SK-N-SH treated with all-trans-retinoic acid at 6 μM for 48 hours (cell line): ENCODE measurements around the gene ATP8A2.

Experiments used
- ATAC-seq: fragments of 200-7000 bp; cut with Tn5 transposase; 3 replicates; pipeline ENCODE4 v1.9.1; 2020; ENCODE audit warnings: mild to moderate bottlenecking, moderate library complexity
- ARNTL ChIP-seq: fragments of 450-650 bp; formaldehyde crosslinking; IDR thresholded peaks from 2 replicates; pipeline ENCODE4 v1.5.0; 2020; ENCODE audit warnings: low read depth, mild to moderate bottlenecking, moderate library complexity, borderline replicate concordance
- BACH2 ChIP-seq: fragments of 250-450 bp; sonication (Bioruptor Pico); IDR thresholded peaks from 2 replicates; pipeline ENCODE4 v1.9.0; 2021; ENCODE audit warnings: mild to moderate bottlenecking, borderline replicate concordance
- CREB5 ChIP-seq: fragments of 250-450 bp; sonication (Bioruptor Pico); IDR thresholded peaks from 2 replicates; pipeline ENCODE4 v1.5.1; 2020; ENCODE audit warnings: low read depth, mild to moderate bottlenecking, moderate library complexity
- CSDC2 ChIP-seq: fragments of 250-450 bp; sonication (Bioruptor Pico); IDR thresholded peaks from 2 replicates; pipeline ENCODE4 v1.5.0; 2020; ENCODE audit warnings: mild to moderate bottlenecking, moderate library complexity
- ESRRG ChIP-seq: fragments of 250-450 bp; sonication (Bioruptor Pico); IDR thresholded peaks from 2 replicates; pipeline ENCODE4 v1.6.1; 2021; ENCODE audit warnings: mild to moderate bottlenecking
- GLIS3 ChIP-seq: fragments of 250-450 bp; sonication (Bioruptor Pico); IDR thresholded peaks from 2 replicates; pipeline ENCODE4 v1.5.0; 2020; ENCODE audit warnings: mild to moderate bottlenecking, moderate library complexity
- ISL1 ChIP-seq: fragments of 250-450 bp; sonication (Bioruptor Pico); IDR thresholded peaks from 2 replicates; pipeline ENCODE4 v2.1.2; 2022; ENCODE audit warnings: mild to moderate bottlenecking, moderate library complexity
- OSR1 ChIP-seq: fragments of 250-450 bp; sonication (Bioruptor Pico); IDR thresholded peaks from 2 replicates; pipeline ENCODE4 v1.8.0; 2022; ENCODE audit warnings: moderate library complexity, mild to moderate bottlenecking, inconsistent platforms
- PATZ1 ChIP-seq: fragments of 250-450 bp; sonication (Bioruptor Pico); IDR thresholded peaks from 2 replicates; pipeline ENCODE4 v1.8.0; 2020; ENCODE audit warnings: mild to moderate bottlenecking, moderate library complexity, borderline replicate concordance
- POU6F1 ChIP-seq: fragments of 250-450 bp; sonication (Bioruptor Pico); IDR thresholded peaks from 2 replicates; pipeline ENCODE4 v1.8.0; 2021; ENCODE audit warnings: low read depth, mild to moderate bottlenecking, moderate library complexity, borderline replicate concordance
- PPARA ChIP-seq: fragments of 250-450 bp; sonication (Bioruptor Pico); IDR thresholded peaks from 2 replicates; pipeline ENCODE4 v1.5.0; 2020; ENCODE audit warnings: mild to moderate bottlenecking, borderline replicate concordance
- RARB ChIP-seq: fragments of 250-450 bp; sonication (Bioruptor Pico); IDR thresholded peaks from 2 replicates; pipeline ENCODE4 v1.8.0; 2021; ENCODE audit warnings: mild to moderate bottlenecking, moderate library complexity
- SNAI2 ChIP-seq: fragments of 250-450 bp; sonication (Bioruptor Pico); IDR thresholded peaks from 2 replicates; pipeline ENCODE4 v1.5.0; 2020; ENCODE audit warnings: mild to moderate bottlenecking, moderate library complexity
- TCF4 ChIP-seq: fragments of 250-450 bp; sonication (Bioruptor Pico); IDR thresholded peaks from 2 replicates; pipeline ENCODE4 v1.8.0; 2021; ENCODE audit warnings: mild to moderate bottlenecking, moderate library complexity, borderline replicate concordance
- TOX ChIP-seq: fragments of 250-450 bp; sonication (Bioruptor Pico); IDR thresholded peaks from 2 replicates; pipeline ENCODE4 v1.8.0; 2021; ENCODE audit warnings: mild to moderate bottlenecking, moderate library complexity, borderline replicate concordance
- TSHZ2 ChIP-seq: fragments of 250-450 bp; sonication (Bioruptor Pico); IDR thresholded peaks from 2 replicates; pipeline ENCODE4 v1.5.0; 2020; ENCODE audit warnings: mild to moderate bottlenecking, moderate library complexity
- ZC3H10 ChIP-seq: fragments of 250-450 bp; sonication (Bioruptor Pico); IDR thresholded peaks from 2 replicates; pipeline ENCODE4 v1.5.1; 2021; ENCODE audit warnings: mild to moderate bottlenecking, moderate library complexity
- ZFP3 ChIP-seq: fragments of 250-450 bp; sonication (Bioruptor Pico); IDR thresholded peaks from 2 replicates; pipeline ENCODE4 v1.5.0; 2020; ENCODE audit warnings: mild to moderate bottlenecking, moderate library complexity
- ZFP30 ChIP-seq: fragments of 450-650 bp; formaldehyde crosslinking; IDR thresholded peaks from 2 replicates; pipeline ENCODE4 v1.5.0; 2022; ENCODE audit warnings: mild to moderate bottlenecking, moderate library complexity
- ZNF565 ChIP-seq: fragments of 450-650 bp; formaldehyde crosslinking; conservative IDR thresholded peaks from 2 replicates; pipeline ENCODE4 v1.5.0; 2020; ENCODE audit warnings: low read depth, mild to moderate bottlenecking, moderate library complexity
- ZNF70 ChIP-seq: fragments of 450-650 bp; formaldehyde crosslinking; IDR thresholded peaks from 2 replicates; pipeline ENCODE4 v1.5.0; 2020; ENCODE audit warnings: mild to moderate bottlenecking, moderate library complexity
- ZNF8 ChIP-seq: fragments of 450-650 bp; formaldehyde crosslinking; IDR thresholded peaks from 2 replicates; pipeline ENCODE4 v1.5.0; 2020; ENCODE audit warnings: mild to moderate bottlenecking, moderate library complexity

The ATP8A2 gene

GRCh38 chr13:25902891-25903341 lies 531.1 kb downstream of the ATP8A2 start:
- ATAC-seq, result no peak
- TF ChIP-seq TSHZ2 (CRISPR knock-in tag) (no peak), BACH2 (no peak), ZFP3 (CRISPR knock-in tag) (no peak), ZNF8 (CRISPR knock-in tag) (no peak), ZFP30 (CRISPR knock-in tag) (no peak), OSR1 (no peak), POU6F1 (CRISPR knock-in tag) (no peak), RARB (no peak), TCF4 (CRISPR knock-in tag) (no peak), CSDC2 (CRISPR knock-in tag) (no peak), ISL1 (CRISPR knock-in tag) (no peak)
- TF ChIP-seq, all 23 proteins: peak for 0

GRCh38 chr13:25904830-25905229 lies 533.1 kb downstream of the ATP8A2 start:
- no peak for TF ChIP-seq OSR1
- no peak for TF ChIP-seq PATZ1 (CRISPR knock-in tag)
- ATAC-seq, result no peak

GRCh38 chr13:25905611-25906010 lies 533.8 kb downstream of the ATP8A2 start:
- ATAC-seq, result no peak
- TF ChIP-seq BACH2 (no peak), SNAI2 (no peak), CREB5 (CRISPR knock-in tag) (no peak), ZFP30 (CRISPR knock-in tag) (no peak), PPARA (CRISPR knock-in tag) (no peak), OSR1 (no peak), RARB (no peak), ARNTL (no peak), GLIS3 (no peak), ZNF70 (no peak), TCF4 (CRISPR knock-in tag) (no peak), TOX (no peak), CSDC2 (CRISPR knock-in tag) (no peak), PATZ1 (CRISPR knock-in tag) (no peak), ZC3H10 (CRISPR knock-in tag) (no peak)

GRCh38 chr13:25906191-25906661 lies 534.5 kb downstream of the ATP8A2 start:
- TF ChIP-seq ZNF8 (CRISPR knock-in tag), result no peak
- no peak for TF ChIP-seq OSR1
- TF ChIP-seq BACH2, result no peak
- TF ChIP-seq ZFP30 (CRISPR knock-in tag), result no peak
- no peak for TF ChIP-seq PPARA (CRISPR knock-in tag)
- no peak for TF ChIP-seq ZNF565 (CRISPR knock-in tag)
- no peak for TF ChIP-seq TOX
- no peak for TF ChIP-seq ESRRG (CRISPR knock-in tag)
- TF ChIP-seq POU6F1 (CRISPR knock-in tag), result no peak
- ATAC-seq, result no peak
